ENCODE measurements around the gene CPNE5. TPM values are rescaled to one million over a fixed set of nuclear protein-coding genes. Genes with fewer than 3 reads are reported as not detected.

CPNE5 gene
- total RNA-seq, 1 donor from 2014 or later, result 0.72 TPM

GRCh38 chr6:36875250-36875633 is 36.0 kb upstream of the CPNE5 start:
- no peak for TF ChIP-seq CTCF (conservative IDR thresholded peaks at IDR 0.05)
- H3K9me3 Mint-ChIP-seq, result no peaks in the 10 kb centered on the region
- peak overlapping the region; percentile 98 for H3K4me3 Mint-ChIP-seq
- peaks cover 6% of the 10 kb centered on the region for H3K36me3 Mint-ChIP-seq
- no peaks in the 10 kb centered on the region for H3K27me3 Mint-ChIP-seq
- no peak for DNase-seq (ENCODE audit: extremely low spot score, unreplicated experiment)
- H3K27ac Mint-ChIP-seq, result peak overlapping the region; percentile 97
- peaks cover 20% of the 10 kb centered on the region for H3K4me1 Mint-ChIP-seq (ENCODE audit: unreplicated experiment)

GRCh38 chr6:36874443-36875249 is 35.4 kb upstream of the CPNE5 start, which contains the start of gene PPIL1:
PPIL1 (minus strand) TSS chr6:36874803; CDS start chr6:36874772, 31 bp downstream.
- DNase-seq (ENCODE audit: extremely low spot score, unreplicated experiment), result peak; percentile 86
- Mint-ChIP-seq H3K9me3 (no peaks in the 10 kb centered on the region), H3K27ac (peak within 1 kb of the TSS; percentile 97), H3K4me1 (ENCODE audit: unreplicated experiment) (peaks cover 20% of the 10 kb centered on the region), H3K27me3 (no peaks in the 10 kb centered on the region), H3K4me3 (peak within 1 kb of the TSS; percentile 98), H3K36me3 (peaks cover 9% of the 10 kb centered on the region)
- TF ChIP-seq CTCF (conservative IDR thresholded peaks at IDR 0.05), result peak; percentile 48

- peak; percentile 43 for TF ChIP-seq CTCF (conservative IDR thresholded peaks at IDR 0.05)
- peaks cover 12% of the 10 kb centered on the region for H3K36me3 Mint-ChIP-seq
- peak overlapping the region; percentile 97 for H3K27ac Mint-ChIP-seq
- H3K4me1 Mint-ChIP-seq (ENCODE audit: unreplicated experiment), result peaks cover 20% of the 10 kb centered on the region
- no peak for DNase-seq (ENCODE audit: extremely low spot score, unreplicated experiment)
- H3K4me3 Mint-ChIP-seq, result peak overlapping the region; percentile 98
- no peaks in the 10 kb centered on the region for H3K9me3 Mint-ChIP-seq
- no peaks in the 10 kb centered on the region for H3K27me3 Mint-ChIP-seq
These were observed 34.6 kb upstream of the CPNE5 start for GRCh38 chr6:36873612-36874442.

- Mint-ChIP-seq H3K27me3 (no peaks in the 10 kb centered on the region), H3K9me3 (no peaks in the 10 kb centered on the region), H3K36me3 (peaks cover 12% of the 10 kb centered on the region), H3K27ac (peak overlapping the region; percentile 97), H3K4me1 (ENCODE audit: unreplicated experiment) (peaks cover 21% of the 10 kb centered on the region), H3K4me3 (peak overlapping the region; percentile 98)
- no peak for DNase-seq (ENCODE audit: extremely low spot score, unreplicated experiment)
- no peak for TF ChIP-seq CTCF (conservative IDR thresholded peaks at IDR 0.05)
These were observed 33.9 kb upstream of the CPNE5 start for GRCh38 chr6:36873115-36873514.

- H3K4me1 Mint-ChIP-seq (ENCODE audit: unreplicated experiment), result peaks cover 31% of the 10 kb centered on the region
These were observed 32.4 kb upstream of the CPNE5 start for GRCh38 chr6:36871686-36872085.

More at GRCh38 chr6:36871686-36872085, 32.4 kb upstream of the CPNE5 start:
- Mint-ChIP-seq H3K27ac (no peak overlapping the region), H3K36me3 (peaks cover 16% of the 10 kb centered on the region), H3K4me3 (no peak overlapping the region), H3K27me3 (no peaks in the 10 kb centered on the region), H3K9me3 (no peaks in the 10 kb centered on the region)
- no peak for DNase-seq (ENCODE audit: extremely low spot score, unreplicated experiment)
- TF ChIP-seq CTCF (conservative IDR thresholded peaks at IDR 0.05), result no peak
